ENCODE results near the gene UBE2G1. TPM values are rescaled to one million over a fixed set of nuclear protein-coding genes. Genes with fewer than 3 reads are reported as not detected.

The UBE2G1 gene
- total and polyA plus RNA-seq, 2 donors (not counting 1 experiment from before 2014, with no cell fraction given), result 27.1 to 76.0 TPM

GRCh38 chr17:4314618-4315017, 51.9 kb downstream of the UBE2G1 start:
- no peak for ATAC-seq (ENCODE audit: low read depth)

GRCh38 chr17:4314179-4314578, 52.3 kb downstream of the UBE2G1 start:
- Histone ChIP-seq H3K27ac (ENCODE audit: low read length in 2 of 2) (peak overlapping the region in 1 of 2 donors; percentile 9), H2AFZ (ENCODE audit: insufficient read depth, low read depth, low read length, poor library complexity, severe bottlenecking) (no peak overlapping the region), H3K4me2 (replicated peaks; ENCODE audit: low read depth, low read length, poor library complexity, severe bottlenecking) (no peak overlapping the region), H3K4me1 (ENCODE audit: control insufficient read depth in 2 of 2, insufficient read depth in 2 of 2, low read length in 2 of 2) (peaks cover 18 to 20% of the 10 kb centered on the region in 2 donors), H3K9me3 (ENCODE audit: control extremely low read depth in 1 of 3, control insufficient read depth in 2 of 3, insufficient read depth in 1 of 3, low read length in 2 of 3) (no peaks in the 10 kb centered on the region), H4K20me1 (ENCODE audit: control insufficient read depth, insufficient read depth, low read length, poor library complexity, severe bottlenecking) (peaks cover 82% of the 10 kb centered on the region), H3K36me3 (replicated peaks in 1 of 2; ENCODE audit: control extremely low read depth in 1 of 2, control insufficient read depth in 1 of 2, extremely low read depth in 1 of 2, insufficient read depth in 2 of 2, low read length in 1 of 2) (peaks cover 0 to 3% of the 10 kb centered on the region in 2 experiments), H3K9ac (ENCODE audit: low read length) (no peak overlapping the region), H3K27me3 (replicated peaks in 1 of 4; ENCODE audit: control extremely low read depth in 1 of 4, control insufficient read depth in 3 of 4, insufficient read depth in 4 of 4, low read length in 3 of 4) (no peaks in the 10 kb centered on the region), H3K4me3 (ENCODE audit: control extremely low read depth in 1 of 5, extremely low read depth in 1 of 5, insufficient read depth in 1 of 5, low read depth in 2 of 5, low read length in 4 of 5) (no peak overlapping the region), H3K79me2 (ENCODE audit: control insufficient read depth, insufficient read depth, low read length) (peaks cover 97% of the 10 kb centered on the region)
- Mint-ChIP-seq H3K27me3 (no peaks in the 10 kb centered on the region), H3K9me3 (ENCODE audit: insufficient read depth) (no peaks in the 10 kb centered on the region), H3K27ac (no peak overlapping the region), H3K4me1 (peaks cover 72% of the 10 kb centered on the region), H3K4me3 (peak overlapping the region; percentile 52)
- DNase-seq, result no peak
- POLR2A ChIA-PET, result no interaction called here
- intact Hi-C loops (cut with micrococcal nuclease), result no loop called here
- CTCF ChIA-PET, result no interaction called here
- TF ChIP-seq CTCF (IDR thresholded peaks at IDR 0.05), result no peak
- no peak for ATAC-seq (ENCODE audit: low read depth)
- no CpG with 5 or more reads among the region's 3 CpGs for WGBS (ENCODE audit: insufficient coverage)

More at GRCh38 chr17:4314618-4315017, 51.9 kb downstream of the UBE2G1 start:
- TF ChIP-seq EZH2 (IDR thresholded peaks at IDR 0.05; ENCODE audit: borderline replicate concordance, insufficient read depth, low read depth, low read length, poor library complexity, severe bottlenecking) (no peak), CTCF (IDR thresholded peaks at IDR 0.05) (no peak)
- no CpG with 5 or more reads among the region's 1 CpG for WGBS (ENCODE audit: insufficient coverage)
- H3K9me3 ChIP-seq (ENCODE audit: control extremely low read depth in 1 of 3, control insufficient read depth in 2 of 3, insufficient read depth in 1 of 3, low read length in 2 of 3), result no peaks in the 10 kb centered on the region
- no peaks in the 10 kb centered on the region for H3K27me3 Mint-ChIP-seq
- H3K9ac ChIP-seq (ENCODE audit: low read length), result no peak overlapping the region
- no peak overlapping the region for H3K4me3 ChIP-seq (ENCODE audit: control extremely low read depth in 1 of 5, extremely low read depth in 1 of 5, insufficient read depth in 1 of 5, low read depth in 2 of 5, low read length in 4 of 5)
- H3K27ac ChIP-seq (ENCODE audit: low read length in 2 of 2), result no peak overlapping the region
- peaks cover 15 to 16% of the 10 kb centered on the region in 2 donors for H3K4me1 ChIP-seq (ENCODE audit: control insufficient read depth in 2 of 2, insufficient read depth in 2 of 2, low read length in 2 of 2)
- H3K27ac Mint-ChIP-seq, result peak overlapping the region; percentile 21
- peaks cover 0 to 3% of the 10 kb centered on the region in 2 experiments for H3K36me3 ChIP-seq (replicated peaks in 1 of 2; ENCODE audit: control extremely low read depth in 1 of 2, control insufficient read depth in 1 of 2, extremely low read depth in 1 of 2, insufficient read depth in 2 of 2, low read length in 1 of 2)
- H4K20me1 ChIP-seq (ENCODE audit: control insufficient read depth, insufficient read depth, low read length, poor library complexity, severe bottlenecking), result peaks cover 83% of the 10 kb centered on the region
- intact Hi-C loops (cut with micrococcal nuclease), result no loop called here
- peaks cover 97% of the 10 kb centered on the region for H3K79me2 ChIP-seq (ENCODE audit: control insufficient read depth, insufficient read depth, low read length)
- no peak overlapping the region for H2AFZ ChIP-seq (ENCODE audit: insufficient read depth, low read depth, low read length, poor library complexity, severe bottlenecking)
- H3K27me3 ChIP-seq (replicated peaks in 1 of 4; ENCODE audit: control extremely low read depth in 1 of 4, control insufficient read depth in 3 of 4, insufficient read depth in 4 of 4, low read length in 3 of 4), result no peaks in the 10 kb centered on the region
- H3K9me3 Mint-ChIP-seq (ENCODE audit: insufficient read depth), result no peaks in the 10 kb centered on the region
- H3K4me1 Mint-ChIP-seq, result peaks cover 73% of the 10 kb centered on the region
- no peak overlapping the region for H3K4me3 Mint-ChIP-seq
- POLR2A ChIA-PET, result no interaction called here
- DNase-seq, result no peak
- CTCF ChIA-PET, result interaction anchor here (0.6 kb wide), 1 partner anchor 101 kb away, joined by 3 read pairs; no protein-coding TSS in a partner anchor
- no peak overlapping the region for H3K4me2 ChIP-seq (replicated peaks; ENCODE audit: low read depth, low read length, poor library complexity, severe bottlenecking)
